Thoracic aorta (tissue), 2 donors: Measurements from ENCODE around the gene PYHIN1. TPM values are rescaled to one million over a fixed set of nuclear protein-coding genes. Genes with fewer than 3 reads are reported as not detected.

Source experiments
- ATAC-seq: fragments of 150-250 bp; one replicate; pipeline ENCODE4 v1.8.0; 2017; ENCODE audit warnings: low read depth; ENCODE audit not compliant: insufficient number of reproducible peaks, low FRiP score
- DNase-seq: peaks from one replicate; pipeline ENCODE4 v3.0.0-alpha.2; 2020; ENCODE audit warnings: low spot score
- H3K27ac ChIP-seq, 2 donors: fragments of 200-600 bp; sonication (generic); 1 replicate in 1 of 2; 2 replicates in 1 of 2; pipeline ENCODE4 v1.5.1; 2016; ENCODE audit warnings: mild to moderate bottlenecking in 2 of 2, moderate library complexity in 2 of 2
- H3K27me3 ChIP-seq: fragments of 200-600 bp; sonication (generic); replicated peaks from 2 replicates; pipeline ENCODE4 v1.6.0; 2016; ENCODE audit warnings: mild to moderate bottlenecking; ENCODE audit not compliant: insufficient read depth
- H3K36me3 ChIP-seq: fragments of 200-600 bp; sonication (generic); one replicate; pipeline ENCODE4 v1.5.1; 2016
- H3K4me1 ChIP-seq, 2 donors: fragments of 200-600 bp; sonication (generic); 1 replicate in 1 of 2; 2 replicates in 1 of 2; pipeline versions ENCODE4 v1.5.1 to v1.6.0; 2016; ENCODE audit warnings: low read depth in 2 of 2, mild to moderate bottlenecking in 1 of 2; ENCODE audit not compliant: control insufficient read depth in 1 of 2
- H3K4me3 ChIP-seq: fragments of 200-600 bp; sonication (generic); 2 replicates; pipeline ENCODE4 v1.5.1; 2016; ENCODE audit warnings: mild to moderate bottlenecking
- H3K9me3 ChIP-seq: fragments of 200-600 bp; sonication (generic); 2 replicates; pipeline ENCODE4 v1.5.1; 2016
- total RNA-seq, 2 donors: library from RNA; depleted of rRNA; stranded (reverse); fragments of >200 nt; gene quantifications; one replicate each; pipeline versions ENCODE4 v1.1.0 to v1.2.3, GENCODE V29; 2016
- TF ChIP-seq, protein P1 (sequence below): fragments of 200-600 bp; sonication (generic); IDR thresholded peaks from one replicate; pipeline ENCODE4 v1.5.1; 2019; ENCODE audit warnings: antibody characterized with exemption

The PYHIN1 gene
- total RNA-seq, 2 donors from 2014 or later: 2.8 to 6.5 TPM

DNA sequence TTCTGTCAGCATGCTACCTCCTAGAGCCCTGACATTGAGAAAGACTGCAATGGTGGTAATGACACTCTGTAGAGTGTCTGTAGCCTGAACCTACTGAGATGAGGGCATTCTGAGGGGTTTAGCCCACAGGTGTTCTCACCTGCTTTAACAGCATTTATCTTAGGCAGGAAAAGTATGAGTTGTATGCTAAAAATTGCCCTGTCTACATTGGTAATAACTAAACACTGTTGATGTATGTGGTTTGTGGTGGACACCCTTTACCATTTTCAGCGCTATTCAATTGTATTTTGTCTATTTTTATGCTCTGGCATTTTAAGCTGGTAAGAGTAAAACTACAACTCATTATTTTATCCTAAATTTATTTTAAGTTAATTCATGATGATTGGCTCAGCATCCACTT, 10.0 kb downstream of the PYHIN1 start:
- no peaks in the 10 kb centered on the region for H3K36me3 ChIP-seq
- TF ChIP-seq, protein P1, sequence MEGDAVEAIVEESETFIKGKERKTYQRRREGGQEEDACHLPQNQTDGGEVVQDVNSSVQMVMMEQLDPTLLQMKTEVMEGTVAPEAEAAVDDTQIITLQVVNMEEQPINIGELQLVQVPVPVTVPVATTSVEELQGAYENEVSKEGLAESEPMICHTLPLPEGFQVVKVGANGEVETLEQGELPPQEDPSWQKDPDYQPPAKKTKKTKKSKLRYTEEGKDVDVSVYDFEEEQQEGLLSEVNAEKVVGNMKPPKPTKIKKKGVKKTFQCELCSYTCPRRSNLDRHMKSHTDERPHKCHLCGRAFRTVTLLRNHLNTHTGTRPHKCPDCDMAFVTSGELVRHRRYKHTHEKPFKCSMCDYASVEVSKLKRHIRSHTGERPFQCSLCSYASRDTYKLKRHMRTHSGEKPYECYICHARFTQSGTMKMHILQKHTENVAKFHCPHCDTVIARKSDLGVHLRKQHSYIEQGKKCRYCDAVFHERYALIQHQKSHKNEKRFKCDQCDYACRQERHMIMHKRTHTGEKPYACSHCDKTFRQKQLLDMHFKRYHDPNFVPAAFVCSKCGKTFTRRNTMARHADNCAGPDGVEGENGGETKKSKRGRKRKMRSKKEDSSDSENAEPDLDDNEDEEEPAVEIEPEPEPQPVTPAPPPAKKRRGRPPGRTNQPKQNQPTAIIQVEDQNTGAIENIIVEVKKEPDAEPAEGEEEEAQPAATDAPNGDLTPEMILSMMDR: no peak
- no peaks in the 10 kb centered on the region for H3K9me3 ChIP-seq
- H3K4me1 ChIP-seq: no peaks in the 10 kb centered on the region
- no peak for DNase-seq
- no peak for ATAC-seq
- H3K27me3 ChIP-seq: no peaks in the 10 kb centered on the region
- no peak overlapping the region for H3K4me3 ChIP-seq
- H3K27ac ChIP-seq: no peak overlapping the region

DNA sequence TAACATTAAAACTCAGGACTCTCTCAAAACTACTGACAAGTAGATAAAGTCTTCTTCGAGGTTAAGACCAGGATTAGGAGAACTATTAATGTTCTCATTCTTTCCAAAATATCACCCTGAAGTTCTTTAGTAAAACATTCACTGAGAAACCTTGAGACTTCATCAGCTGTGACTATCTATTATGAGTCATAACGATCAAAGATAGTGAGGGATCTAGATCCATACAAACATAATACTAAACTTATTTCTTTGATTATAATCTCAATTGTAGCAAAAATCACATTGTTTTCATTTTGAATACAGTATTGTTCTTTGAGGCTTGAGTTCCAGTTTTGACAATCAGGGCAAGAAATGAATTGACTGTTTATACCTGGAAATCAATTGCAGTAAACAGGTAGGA, 11.1 kb downstream of the PYHIN1 start:
- no peak for DNase-seq
- ATAC-seq: no peak
- H3K4me1 ChIP-seq: no peaks in the 10 kb centered on the region

DNA sequence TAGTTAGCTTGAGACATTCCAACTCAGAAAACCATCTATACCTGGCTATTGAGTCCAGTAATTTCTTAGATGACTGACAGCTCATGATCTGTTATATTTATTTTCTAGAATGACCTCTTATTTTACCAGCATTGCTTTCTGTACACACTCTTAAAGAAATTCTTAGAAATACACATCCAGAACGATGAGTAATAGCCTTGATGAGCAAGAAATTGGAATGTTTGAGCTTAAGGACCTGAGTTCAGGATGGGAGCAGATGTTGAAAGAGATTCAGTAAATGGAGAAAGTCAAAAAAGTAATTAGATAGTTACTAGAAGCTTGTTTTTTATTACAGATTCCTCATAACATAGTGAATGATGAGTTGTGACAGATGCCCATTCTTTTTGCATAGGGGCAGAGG, 11.7 kb downstream of the PYHIN1 start:
- DNase-seq (no peak), ATAC-seq (no peak)
- no peak overlapping the region for H3K4me3 ChIP-seq
- TF ChIP-seq, protein P1: no peak
- H3K4me1 ChIP-seq: no peaks in the 10 kb centered on the region
- no peak overlapping the region for H3K27ac ChIP-seq
- no peaks in the 10 kb centered on the region for H3K9me3 ChIP-seq
- H3K36me3 ChIP-seq: no peaks in the 10 kb centered on the region
- H3K27me3 ChIP-seq: no peaks in the 10 kb centered on the region

More for the DNA sequence above, 11.1 kb downstream of the PYHIN1 start:
- Histone ChIP-seq H3K36me3 (no peaks in the 10 kb centered on the region), H3K9me3 (no peaks in the 10 kb centered on the region), H3K27me3 (no peaks in the 10 kb centered on the region), H3K4me3 (no peak overlapping the region), H3K27ac (no peak overlapping the region)
- TF ChIP-seq, protein P1: no peak

- DNase-seq: no peak
- no peak for ATAC-seq
- no peaks in the 10 kb centered on the region for H3K4me1 ChIP-seq
- H3K27ac ChIP-seq: no peak overlapping the region
- no peak overlapping the region for H3K4me3 ChIP-seq
- H3K9me3 ChIP-seq: no peaks in the 10 kb centered on the region
- TF ChIP-seq, protein P1: no peak
- no peaks in the 10 kb centered on the region for H3K36me3 ChIP-seq
- H3K27me3 ChIP-seq: no peaks in the 10 kb centered on the region
Measured at GRCh38 chr1:158945061-158945460, 13.7 kb downstream of the PYHIN1 start.

DNA sequence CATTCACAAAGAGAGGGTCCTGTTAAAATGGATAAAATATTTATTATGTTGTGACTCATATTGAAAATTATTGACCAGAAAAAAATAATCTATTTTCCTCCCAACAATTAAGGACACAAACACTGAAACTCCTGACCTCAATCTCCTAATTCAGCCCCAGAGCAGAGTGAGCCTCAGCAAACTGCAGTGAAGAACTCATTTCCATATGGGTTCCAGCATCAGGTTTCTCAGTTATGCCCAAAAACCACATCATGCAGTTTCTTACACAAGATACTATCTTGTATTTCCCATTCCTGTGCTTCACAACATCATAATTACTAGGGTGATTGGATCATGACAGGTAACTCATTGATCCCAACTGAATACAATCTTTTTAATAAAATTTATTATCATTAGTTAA, 15.4 kb downstream of the PYHIN1 start:
- Histone ChIP-seq H3K36me3 (no peaks in the 10 kb centered on the region), H3K9me3 (no peaks in the 10 kb centered on the region), H3K27me3 (no peaks in the 10 kb centered on the region), H3K4me1 (no peaks in the 10 kb centered on the region), H3K27ac (no peak overlapping the region), H3K4me3 (no peak overlapping the region)
- DNase-seq (no peak), ATAC-seq (no peak)
- TF ChIP-seq, protein P1: no peak
